Urothelium cell line (cell line): ENCODE measurements around the gene SLC23A1.
A peak's percentile ranks its signal among the peaks of the same experiment; 100 is the strongest.

Source experiments
- DNase-seq: peaks from one replicate; pipeline ENCODE4 v3.0.0; 2011; ENCODE audit warnings: low spot score, mixed read lengths
- FAIRE-seq: peaks from 2 replicates; lab custom pipeline; 2011; peaks lifted over from hg19 to GRCh38; lab: Jason Lieb, UNC

SLC23A1 gene

DNA sequence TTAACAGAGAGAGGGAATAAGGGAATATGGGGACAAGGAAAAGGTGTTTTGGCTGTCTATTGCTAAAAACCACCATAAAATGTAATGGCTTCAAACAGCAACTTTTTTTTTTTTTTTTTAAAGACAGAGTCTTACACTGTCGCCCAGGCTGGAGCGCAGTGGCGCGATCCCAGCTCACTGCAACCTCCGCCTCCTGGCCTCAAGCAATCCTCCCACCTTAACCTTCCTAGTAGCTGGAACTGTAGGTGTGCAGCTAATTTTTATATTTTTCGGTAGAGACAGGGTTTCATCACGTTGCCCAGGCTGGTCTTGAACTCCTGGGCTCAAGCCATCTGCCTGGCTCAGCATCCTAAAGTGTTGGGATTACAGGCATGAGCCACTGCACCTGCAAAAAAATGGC is 25.1 kb upstream of the SLC23A1 start:
- no peak for FAIRE-seq
- no peak for DNase-seq

DNA sequence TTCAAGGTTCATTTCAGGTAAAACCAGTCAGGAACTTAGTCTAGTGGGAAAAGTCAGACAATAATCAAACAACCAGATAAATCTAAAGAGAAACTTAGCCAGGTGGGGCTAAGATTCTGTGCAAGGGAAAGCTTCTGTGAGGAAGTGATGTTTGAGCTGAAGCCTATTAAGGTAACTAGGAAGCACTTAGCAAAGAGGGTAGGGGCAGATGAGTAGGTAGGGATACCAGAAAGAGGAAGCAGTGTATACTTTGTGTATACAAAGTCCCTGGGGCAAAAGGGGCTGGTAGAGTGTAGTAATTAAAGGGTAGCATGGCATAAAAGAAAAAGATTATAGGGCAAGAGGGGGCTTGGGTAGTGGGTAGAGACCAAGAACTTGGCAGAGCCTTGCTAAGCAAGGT is 24.4 kb upstream of the SLC23A1 start:
- DNase-seq = no peak
- FAIRE-seq = no peak

DNA sequence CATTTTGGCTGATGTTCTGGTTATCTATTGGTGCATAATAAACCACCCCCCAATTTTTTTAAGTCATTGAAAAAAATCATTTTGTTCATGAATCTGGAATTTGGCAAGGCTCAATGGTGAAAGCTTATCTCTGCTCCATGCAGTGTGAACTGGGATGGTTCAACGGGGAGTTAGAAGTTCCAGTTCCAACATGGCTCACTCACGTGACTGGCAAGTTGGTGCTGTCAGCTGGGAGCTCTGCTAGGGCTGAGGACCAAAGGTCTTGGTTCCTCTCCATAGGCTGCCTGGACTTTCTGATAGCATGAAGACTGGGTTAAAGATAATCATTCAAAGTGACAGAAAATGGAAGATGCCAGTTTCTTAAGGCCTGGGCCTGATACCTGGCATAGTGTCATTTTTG is 23.9 kb upstream of the SLC23A1 start:
- DNase-seq = no peak

DNA sequence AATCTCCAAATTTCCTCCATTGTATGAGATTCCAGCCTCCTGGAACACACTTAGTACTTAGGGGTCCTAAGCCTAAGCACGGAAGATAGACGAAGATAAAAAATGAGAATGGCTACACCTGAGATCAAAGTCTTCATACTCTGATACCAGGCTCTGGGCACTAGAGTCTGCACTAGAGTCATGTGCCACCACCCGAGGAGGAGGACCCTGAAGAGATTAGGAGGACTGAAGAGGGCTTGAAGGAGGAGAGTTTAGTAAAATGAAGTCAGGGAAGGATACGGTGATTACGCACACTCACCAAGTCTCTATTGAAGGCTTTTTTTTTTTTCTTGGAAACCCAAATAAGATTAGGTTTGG is 21.4 kb upstream of the SLC23A1 start:
- DNase-seq = no peak
- FAIRE-seq = no peak

More for the DNA sequence above, 23.9 kb upstream of the SLC23A1 start:
- FAIRE-seq = no peak

DNA sequence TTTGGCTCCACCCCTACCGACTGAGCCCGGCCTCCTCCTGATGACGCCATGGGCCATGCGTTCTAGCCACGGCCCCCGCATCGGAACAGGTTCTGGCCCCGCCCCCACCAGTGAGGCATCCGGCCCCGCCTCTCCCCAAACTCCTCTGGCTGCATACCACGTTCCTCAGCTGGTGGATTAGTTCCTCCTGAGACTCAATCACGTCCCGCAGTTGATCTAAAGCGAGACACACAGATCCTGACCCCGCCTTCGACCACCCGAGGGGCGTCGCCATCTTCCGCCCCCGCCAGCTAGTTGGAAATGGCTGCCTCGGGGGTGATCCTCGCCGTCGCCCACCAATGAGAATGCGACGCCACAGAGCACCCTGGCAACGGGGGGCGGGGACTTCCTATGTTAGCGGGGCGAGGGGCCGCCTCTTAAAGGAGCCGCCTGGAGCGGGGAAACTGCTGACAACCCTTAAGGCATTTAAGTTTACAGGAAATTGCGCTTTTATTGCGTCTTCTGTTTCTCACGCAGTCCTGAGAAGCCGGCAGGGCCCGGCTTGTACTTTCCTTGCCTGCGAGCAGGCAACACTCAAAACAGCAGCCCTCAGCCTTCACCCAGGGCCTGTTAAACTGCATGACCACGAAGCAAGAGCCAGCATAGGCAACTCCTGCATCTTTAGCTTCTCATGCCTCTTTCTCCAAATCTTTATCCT is 20.8 kb upstream of the SLC23A1 start, which contains the start of gene SPATA24:
TSS of gene SPATA24 (minus strand) at position 303 of the 697 bp plus-strand sequence. CDS start at position 274, 29 bp downstream.
- FAIRE-seq = no peak
- peak; percentile 96 for DNase-seq

DNA sequence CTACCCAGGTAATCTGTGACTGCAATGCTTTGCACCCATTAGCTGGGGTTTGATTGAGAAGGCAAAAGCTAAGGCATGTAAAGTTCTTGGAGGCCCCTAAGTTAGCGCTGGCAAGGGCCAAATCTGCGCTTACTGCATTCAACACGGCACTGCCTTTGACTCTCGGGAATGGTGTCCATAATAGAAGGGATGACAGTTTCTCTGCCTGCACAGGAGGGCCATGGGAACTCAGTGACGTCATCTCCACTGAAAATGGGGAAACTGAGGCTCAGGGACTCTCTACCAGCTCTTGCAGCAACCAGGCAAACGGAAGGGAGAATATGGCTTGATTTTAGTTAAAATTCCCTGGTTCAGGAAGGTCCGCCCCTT is 20.3 kb upstream of the SLC23A1 start:
- DNase-seq = no peak
- FAIRE-seq = no peak

DNA sequence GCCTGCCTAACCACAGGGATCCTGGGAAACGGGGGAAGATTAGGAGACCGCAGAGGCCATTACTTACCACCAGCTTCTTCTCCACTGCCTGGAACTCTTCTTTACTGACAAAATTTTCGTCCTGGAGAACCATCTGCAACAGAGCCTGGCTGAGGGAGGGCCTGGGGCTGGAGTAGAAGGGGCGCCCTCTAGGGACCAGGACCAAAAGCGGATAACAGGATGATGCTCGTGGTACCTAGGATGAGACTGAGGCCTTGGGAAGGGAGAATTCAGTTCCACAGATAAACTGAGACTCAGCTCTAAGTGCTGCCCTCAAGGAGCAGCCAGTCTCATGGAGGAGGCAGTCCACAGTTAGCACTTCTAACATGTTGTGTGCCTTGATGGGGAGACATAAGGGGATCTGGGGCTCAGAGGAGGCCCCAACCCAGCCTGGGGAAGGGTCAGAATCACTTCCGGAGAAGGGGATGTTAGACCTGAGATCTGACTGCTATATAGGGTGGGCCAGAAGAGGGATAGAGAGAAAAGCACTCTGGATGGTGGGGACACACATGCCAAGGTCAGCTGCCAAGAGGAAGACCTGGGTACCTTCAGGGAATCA is 19.6 kb upstream of the SLC23A1 start:
- FAIRE-seq = no peak
- DNase-seq = no peak

DNA sequence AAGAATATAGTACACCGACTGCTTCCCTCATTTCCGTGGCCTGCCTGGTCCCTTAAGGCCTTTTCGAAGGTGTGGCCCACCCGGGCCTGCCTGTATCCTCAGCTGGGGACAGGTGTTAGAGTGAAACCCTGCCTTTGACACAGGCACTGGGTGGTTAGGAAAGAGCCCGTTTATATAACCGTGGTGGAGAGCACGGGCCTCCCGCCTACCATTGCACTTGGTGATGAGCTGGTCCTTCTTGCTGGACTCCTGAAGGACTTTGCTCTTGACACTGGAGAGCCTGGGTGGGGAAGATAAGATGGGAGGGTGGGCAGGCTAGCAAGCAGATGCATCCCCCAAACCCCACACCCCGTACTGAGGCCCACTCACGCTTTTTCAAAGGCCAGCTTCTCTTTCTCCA is 18.4 kb upstream of the SLC23A1 start:
- DNase-seq (no peak), FAIRE-seq (no peak)

DNA sequence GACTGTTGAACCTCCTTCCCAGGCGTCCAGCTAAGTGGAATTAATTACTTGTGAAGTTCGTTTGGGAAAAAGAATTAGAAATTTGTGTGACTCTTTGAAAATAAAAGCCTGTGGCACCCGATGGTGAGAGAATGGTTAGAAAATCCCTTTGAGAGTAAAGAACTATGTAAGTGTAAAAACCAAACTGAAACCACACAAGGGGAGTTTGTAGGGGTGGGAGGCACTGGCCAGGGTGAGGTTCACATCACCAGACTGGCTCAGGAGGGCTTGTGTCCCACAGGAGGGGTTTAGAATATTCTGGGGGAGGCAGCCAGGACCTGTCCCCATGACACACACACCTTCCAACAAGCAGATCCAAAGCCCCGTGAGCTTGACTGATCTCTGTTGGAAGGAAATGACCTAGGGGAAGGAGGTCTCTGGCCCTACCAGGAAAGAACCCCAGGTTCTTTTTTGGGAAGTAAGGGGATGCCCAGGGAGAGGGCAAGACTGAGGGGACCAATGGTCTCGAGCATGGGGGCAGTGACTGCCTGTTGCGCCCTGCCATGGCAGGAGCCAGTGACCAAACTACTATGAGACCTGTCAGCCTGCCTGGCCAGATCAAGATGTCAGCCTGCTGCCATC is 16.5 kb upstream of the SLC23A1 start:
- FAIRE-seq = no peak

DNA sequence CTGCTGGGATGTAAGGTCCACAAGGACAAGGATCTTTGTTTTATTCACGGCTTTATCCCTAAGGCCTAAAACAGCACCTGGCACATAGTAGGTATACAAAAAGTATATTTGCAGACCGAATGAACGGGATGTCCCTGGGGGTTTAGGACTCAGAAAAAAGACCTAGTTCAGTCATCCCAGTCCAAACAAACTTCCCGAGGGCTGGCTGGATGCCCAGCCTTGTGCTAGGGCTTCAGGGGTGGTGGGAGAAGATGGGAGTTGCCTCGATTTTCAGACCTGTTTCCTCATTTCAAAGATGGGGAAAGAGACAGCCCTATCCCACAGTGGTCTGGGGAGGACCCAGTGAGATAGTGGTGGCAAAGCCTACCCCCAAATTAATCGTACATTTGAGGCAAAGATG is 14.8 kb upstream of the SLC23A1 start:
- no peak for DNase-seq
- no peak for FAIRE-seq

More for the DNA sequence above, 16.5 kb upstream of the SLC23A1 start:
- no peak for DNase-seq

DNA sequence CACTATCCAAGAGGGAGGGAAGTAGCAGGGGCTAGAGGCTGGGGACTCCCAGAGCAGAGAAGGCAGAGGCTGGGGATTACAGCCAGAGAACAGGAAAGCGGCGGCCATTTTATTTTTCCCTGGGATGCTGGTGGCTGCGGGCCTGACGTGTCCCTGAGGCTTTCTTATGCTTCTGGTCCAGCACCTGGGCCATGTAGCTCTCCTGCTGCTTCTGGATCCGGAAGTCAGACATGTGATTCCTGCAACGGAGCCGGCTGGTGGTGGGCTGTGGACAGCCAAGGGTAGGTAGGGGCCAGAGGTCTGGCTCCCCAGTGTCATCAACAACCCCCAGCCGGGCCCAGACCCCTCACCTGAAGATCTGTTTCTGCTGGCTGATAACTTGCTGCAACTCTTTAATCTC is 13.6 kb upstream of the SLC23A1 start:
- no peak for FAIRE-seq
- no peak for DNase-seq

DNA sequence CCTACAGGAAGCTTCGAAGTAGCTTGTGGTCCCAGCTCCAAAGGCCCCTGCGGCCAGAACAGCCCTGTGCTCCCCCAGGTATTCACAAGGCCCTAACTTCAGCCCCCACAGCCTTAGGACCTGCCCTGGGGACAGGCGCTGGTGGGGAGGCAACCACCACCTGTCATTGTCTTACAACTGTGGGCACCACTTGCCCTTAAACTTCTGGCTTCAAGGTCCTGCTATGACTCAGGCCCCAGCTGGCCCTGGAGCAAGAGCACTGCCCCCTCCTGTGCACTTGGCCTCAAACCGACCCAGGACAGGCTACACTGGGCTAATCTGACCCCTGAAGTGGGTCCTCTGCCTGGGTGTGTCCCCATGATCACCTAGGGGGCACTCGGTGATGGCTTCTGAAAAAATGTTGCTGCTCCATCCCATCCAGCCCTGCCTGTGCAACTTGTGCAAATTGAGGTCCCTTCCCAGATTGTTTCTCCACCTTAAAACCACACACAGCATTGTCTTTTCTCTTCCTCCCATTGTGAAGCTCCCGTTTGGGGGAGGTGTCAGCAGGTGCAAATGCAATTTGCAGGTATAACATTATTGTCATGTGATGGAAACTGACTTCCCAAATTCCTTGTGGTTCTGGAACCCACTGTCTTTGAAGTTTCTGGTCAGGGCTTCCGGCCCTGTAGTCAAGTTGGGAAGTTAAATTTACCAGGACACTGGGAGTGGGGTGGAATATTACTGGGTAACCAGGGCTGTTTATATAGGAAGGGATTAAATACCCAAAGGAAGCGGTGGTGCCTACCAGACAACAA is 12.9 kb upstream of the SLC23A1 start:
- FAIRE-seq (no peak), DNase-seq (no peak)

DNA sequence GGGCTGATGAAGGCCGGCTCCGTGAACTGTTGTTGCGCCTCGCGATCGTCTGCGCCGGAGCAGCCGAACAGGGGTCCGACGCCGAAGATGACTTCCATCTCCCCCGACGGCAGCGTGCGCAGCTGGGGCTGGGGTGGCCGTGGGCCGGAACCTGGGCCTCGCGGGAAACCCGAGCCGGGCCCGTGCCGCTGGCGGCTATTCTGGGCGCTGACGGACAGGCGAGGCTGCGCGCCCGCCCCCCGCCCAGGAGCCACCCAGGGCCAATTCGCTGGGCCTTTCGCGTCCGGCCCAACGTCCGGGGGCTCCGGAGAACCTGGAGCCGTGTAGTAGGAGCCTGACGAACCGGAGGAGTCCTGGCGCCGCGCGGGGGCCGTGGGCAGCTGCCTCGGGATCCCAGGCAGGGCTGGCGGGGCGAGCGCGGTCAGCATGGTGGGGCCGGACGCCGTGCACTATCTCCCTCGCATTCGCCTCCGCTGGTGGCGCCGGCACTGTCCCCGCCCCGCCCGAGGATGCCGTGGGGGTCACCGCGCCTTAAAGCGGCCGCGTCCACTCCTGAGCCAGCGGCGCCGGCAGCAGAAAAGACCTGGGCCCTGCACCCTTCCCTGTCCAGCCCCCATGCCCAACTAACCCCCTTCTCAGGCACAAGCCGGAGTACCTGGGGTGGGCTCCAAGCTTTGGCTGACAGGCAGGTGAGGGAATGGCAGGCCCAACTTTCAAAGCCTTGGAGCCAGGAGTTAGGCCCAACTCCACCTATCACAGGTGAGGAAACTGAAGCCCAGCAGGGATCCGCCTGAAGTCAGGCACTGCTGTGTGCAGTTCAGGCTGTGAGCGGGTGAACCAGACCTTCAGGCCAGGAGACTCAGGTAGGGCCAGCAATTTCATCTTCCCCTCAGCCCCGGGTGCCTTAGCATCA is 11.8 kb upstream of the SLC23A1 start, which contains the start of gene PROB1:
TSS of gene PROB1 (minus strand) at position 451 of the 913 bp plus-strand sequence. CDS start at position 428, 23 bp downstream.
- no peak for FAIRE-seq
- DNase-seq = no peak

DNA sequence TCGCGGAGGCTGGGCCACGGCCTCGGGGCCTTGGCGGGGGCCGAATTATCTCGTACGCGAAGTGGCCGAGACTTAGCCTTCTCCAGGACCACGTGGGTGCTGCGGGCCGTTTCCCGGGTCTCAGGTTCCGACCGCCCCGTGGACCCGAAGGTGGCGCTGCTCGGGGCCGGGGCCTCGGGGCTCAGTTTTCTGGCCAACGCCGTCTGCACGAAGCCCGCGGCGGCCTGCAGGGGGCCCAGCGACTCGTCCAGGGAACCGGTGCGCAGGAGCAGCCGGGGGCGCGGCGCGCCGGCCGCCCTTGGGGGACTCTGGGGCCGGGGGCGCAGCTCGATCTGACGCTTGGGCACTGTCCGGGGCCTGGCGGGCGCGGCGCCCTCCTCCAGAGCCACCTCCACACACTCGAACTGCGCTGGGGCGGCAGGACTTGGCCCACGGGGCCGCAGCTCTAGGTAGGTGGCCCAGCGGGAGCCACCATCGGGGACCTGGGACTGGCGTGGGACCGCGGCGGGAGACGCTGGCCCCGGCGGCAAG is 11.1 kb upstream of the SLC23A1 start:
- DNase-seq (no peak), FAIRE-seq (no peak)

DNA sequence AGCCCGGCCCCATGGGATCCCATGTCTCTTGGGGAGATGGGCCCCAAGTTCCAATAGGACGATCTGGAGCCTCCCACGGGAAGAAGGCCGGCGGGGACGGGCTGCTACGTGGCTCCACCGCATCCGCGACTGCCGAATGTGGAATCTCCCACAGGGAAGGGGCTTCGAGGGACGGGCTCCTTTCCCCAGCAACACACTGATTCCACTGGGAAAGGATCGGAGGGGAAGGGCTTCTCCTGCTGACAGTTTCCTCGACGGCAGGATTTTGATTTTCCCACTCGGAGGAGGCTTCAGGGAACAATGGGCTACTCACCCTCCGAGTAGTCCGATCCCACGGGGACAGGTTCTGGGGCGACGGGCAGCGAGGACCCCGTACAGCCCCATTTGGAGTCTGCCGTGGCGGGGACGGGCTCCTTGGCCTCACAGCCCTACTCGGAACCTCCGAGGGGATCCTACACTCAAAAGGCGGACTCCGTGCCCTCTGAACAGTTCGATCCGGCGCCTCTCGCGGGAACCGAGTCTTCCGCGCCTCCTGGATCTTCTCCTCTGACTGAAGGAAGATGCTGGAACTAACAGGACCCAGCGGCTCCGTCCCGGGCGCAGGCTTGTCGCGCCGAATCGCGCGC is 10.5 kb upstream of the SLC23A1 start:
- DNase-seq = no peak
- no peak for FAIRE-seq

DNA sequence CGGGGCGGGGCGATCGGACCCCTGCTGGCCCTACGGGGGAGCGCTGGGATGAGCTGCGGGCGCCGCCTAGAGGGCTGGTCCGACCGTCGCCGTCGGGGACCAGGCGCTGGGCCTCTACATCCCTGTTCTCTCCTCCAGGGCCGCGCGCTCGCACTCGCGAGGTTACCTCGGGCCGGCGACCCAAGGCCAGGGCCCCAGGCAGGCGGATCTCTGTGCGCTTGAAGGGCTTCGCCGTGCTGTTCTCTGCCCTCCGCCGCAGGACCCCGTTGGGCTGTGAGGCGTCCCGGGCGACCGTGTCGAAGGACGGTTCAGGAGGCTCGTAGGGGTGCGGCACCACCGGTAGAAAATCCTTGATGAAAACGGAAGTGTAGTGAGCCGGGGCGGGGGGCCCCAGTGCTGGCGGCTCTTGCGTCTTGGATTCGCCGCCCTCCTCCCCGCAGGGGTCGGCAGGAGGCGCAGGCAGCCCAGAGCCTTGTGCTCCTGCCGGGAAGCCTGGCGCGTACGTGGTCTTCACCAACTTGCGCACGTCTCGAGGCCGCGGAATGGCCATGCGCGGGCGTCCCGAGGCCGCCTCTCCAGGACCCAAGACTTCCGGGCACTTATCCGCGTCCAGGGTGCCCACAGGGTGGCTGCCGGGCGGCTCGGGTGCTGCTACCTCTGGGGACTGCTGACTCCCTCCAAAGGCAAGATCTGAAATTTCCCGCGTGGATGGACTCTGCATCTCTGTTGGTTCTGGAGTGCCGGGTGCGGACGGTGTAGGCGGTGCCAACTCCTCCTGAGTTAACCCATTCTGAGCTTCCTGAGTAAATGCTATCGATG is 9.8 kb upstream of the SLC23A1 start:
- DNase-seq (no peak), FAIRE-seq (no peak)

DNA sequence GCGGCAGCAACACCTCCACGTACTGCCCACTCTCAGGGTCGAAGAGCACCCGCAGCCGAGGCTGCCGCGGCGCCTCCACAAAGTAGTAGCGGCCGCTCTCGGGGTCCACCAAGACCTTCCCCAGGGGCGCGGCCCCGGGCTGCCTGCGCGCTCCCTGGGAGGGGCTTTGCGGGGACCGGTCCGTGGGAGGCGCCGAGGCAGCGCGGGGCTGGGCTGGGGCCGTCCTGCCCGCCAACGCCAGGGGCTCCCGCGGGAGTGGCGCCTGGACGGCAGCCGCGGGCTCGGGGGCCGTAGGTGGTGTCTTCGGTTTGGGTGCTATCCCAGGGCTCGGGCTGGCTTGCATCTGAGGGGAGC is 9.2 kb upstream of the SLC23A1 start:
- FAIRE-seq (no peak), DNase-seq (no peak)

DNA sequence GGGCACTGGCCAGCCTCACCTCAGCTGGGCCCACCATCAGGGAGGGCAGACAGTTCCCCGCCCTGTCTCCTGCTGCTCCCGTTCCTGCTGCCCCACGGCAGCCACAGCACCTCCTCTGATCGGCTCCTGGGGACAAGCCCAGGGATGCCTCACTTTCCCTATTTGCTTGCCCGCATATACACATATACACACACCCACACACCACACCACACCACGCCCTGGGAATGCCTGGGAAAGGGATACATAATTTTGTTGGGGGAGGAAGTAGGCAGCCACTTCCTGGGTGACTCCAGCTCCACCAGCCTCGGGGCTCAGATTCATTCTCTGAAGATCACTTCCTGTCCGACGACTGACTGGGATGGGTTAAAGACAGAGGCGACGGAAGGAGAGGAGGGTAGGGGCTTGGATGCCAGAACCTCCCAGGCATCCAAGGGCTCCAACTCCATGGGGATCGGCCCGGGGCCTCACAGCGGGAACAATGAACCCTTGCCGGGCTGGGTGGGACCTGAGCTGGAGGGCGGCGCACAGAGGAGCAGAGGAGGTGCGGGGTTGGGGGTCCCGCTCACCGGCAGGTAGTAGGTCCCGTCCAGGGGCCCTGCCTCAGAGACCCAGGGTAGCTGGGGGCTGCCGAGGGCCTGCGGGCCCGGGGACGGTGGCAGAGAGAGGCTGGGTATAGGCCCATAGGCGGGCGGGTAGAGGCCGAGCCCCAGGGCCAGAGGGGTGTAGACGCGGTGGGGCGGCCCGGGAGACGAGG is 8.7 kb upstream of the SLC23A1 start:
- FAIRE-seq (no peak), DNase-seq (no peak)
